GM12801 (cell line): Measurements from ENCODE around the gene PDIA2.

Source experiments
- CTCF ChIP-seq: IDR thresholded peaks from one replicate; pipeline ENCODE4 v1.5.1; 2011; ENCODE audit warnings: control low read depth; ENCODE audit not compliant: insufficient read length; ENCODE audit errors: extremely low read depth

The PDIA2 gene

GRCh38 chr16:322476-323143, 39.6 kb downstream of the PDIA2 start:
- TF ChIP-seq CTCF = no peak

DNA sequence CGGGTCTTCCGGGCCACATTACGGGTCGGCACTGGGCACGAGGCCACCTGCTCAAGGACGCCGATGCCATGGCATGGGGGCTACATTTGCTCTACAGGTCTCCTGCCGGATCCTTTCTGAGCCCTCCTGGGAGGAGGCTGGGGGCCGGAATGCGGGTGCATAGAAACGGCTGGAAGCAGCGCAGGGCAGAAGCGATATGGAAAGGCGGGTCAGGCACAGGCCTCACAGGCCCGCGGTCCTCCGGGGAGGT, 41.2 kb downstream of the PDIA2 start:
- no peak for TF ChIP-seq CTCF

DNA sequence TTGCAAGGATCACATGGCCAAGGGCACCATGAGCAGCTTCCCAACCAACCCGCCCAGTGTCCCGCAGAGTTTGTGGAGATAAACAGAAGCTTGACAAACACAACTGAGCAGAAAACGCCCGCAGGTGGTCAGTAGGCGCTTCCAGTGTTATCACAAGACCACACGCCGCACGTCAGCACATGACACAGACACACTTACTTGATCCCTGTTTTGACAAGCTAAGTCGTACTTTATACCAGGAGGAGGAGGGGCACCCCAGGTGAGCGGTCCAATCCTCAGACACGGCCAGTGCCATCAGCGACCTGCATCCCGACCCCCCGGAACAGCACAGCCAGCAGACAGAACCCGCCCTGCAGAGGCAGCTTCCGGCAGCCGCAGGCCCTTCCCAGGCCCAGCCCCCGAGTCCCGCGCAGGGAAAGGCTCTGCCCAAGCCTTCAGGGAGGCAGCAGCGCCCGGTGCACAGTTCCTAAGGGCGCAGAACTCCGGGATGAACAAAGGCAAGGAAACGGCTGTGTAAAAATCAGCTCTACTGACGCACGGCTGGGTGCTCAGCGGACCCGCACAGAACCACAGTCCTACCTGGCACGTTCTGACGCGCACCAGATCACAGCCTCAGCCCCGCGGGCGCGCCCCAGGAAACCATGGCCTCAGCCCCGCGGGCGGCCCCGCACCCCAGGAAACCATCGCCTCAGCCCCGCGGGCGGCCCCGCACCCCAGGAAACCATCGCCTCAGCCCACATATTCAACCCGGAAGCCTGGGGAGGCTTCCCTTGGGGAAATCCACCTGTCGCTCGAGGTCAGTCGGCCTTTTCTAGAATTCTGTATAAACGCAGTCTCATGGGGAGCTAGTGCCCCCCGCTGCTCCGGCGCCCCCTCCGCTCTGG, 41.7 kb downstream of the PDIA2 start:
- no peak for TF ChIP-seq CTCF

GRCh38 chr16:325375-326145, 42.6 kb downstream of the PDIA2 start:
- no peak for TF ChIP-seq CTCF

GRCh38 chr16:330741-331140, 47.8 kb downstream of the PDIA2 start:
- no peak for TF ChIP-seq CTCF

DNA sequence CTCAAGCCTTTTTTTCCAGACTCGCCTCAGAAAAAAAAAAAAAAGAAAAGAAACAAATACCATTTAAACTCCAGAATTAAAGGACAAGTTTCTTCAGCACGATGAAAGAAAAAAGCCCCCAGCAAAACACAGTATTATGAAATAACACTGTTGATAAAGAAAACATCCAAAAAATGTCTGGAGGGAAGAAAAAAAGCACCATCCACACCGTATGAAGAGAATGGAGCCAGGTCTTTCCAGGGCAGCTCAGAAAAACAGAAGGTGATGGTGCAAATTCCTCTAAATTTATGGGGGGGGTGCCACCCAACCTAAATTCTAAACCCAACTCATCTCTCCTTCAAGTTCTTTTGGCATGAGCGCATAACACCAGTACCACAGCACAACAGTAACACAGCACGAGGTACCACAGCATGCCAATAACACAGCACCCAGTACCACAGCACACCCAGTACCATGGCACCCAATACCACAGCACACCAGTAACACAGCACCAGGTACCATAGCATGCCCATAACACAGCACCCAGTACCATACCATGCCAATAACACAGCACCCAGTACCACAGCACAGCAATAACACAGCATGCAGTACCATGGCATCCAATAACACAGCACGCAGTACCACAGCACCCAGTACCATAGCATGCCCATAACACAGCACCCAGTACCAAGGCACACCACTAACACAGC, 50.6 kb downstream of the PDIA2 start:
- TF ChIP-seq CTCF = no peak

DNA sequence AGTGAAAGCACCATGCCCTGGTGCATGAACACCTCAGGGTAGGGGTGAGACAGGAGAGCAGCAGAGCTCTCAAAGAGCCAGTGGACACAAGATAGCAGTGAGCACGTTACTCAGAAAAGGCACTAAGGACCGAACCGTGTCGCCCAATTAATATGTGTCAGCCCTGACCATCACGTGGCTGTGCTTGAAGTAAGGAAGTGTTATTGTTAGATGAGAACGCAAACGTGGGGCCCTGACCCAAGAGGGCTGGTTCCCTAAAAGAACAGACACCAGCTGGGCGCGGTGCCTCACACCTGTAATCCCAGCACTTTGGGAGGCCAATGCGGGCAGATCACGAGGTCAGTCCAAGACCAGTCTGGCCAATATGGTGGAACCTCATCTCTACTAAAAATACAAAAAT, 53.3 kb downstream of the PDIA2 start:
- no peak for TF ChIP-seq CTCF
